B cell (primary cell): Measurements from ENCODE around the gene NHSL2.

Source experiments
- EZH2 ChIP-seq: IDR thresholded peaks from 2 replicates; pipeline ENCODE4 v1.6.1; 2012; ENCODE audit warnings: borderline replicate concordance, low read depth, mild to moderate bottlenecking, moderate library complexity, low read length; ENCODE audit not compliant: insufficient read depth, poor library complexity, severe bottlenecking
- TF ChIP-seq, protein P1 (sequence below): fragments of 200-600 bp; IDR thresholded peaks from one replicate; pipeline ENCODE4 v1.8.0; 2022; ENCODE audit warnings: antibody characterized with exemption, mild to moderate bottlenecking

DNA sequence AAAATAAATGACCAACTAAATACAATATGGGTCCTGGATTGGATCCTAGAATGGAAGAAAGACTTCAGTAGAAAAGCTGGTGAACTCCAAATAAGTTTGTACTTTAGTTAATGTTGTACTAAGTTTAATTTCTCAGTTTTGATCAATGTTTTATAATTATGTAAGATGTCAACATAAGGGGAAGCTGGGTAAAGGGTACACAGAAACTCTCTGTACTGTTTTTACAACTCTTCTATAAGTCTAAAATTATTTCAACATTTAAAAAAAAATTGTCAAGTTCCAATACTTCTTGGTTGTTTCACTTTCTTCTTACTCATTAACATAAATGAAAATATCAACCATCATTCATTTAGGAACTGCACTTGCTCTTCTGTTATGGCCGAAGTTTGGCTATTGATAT is 88.9 kb downstream of the NHSL2 start:
- TF ChIP-seq, protein P1, sequence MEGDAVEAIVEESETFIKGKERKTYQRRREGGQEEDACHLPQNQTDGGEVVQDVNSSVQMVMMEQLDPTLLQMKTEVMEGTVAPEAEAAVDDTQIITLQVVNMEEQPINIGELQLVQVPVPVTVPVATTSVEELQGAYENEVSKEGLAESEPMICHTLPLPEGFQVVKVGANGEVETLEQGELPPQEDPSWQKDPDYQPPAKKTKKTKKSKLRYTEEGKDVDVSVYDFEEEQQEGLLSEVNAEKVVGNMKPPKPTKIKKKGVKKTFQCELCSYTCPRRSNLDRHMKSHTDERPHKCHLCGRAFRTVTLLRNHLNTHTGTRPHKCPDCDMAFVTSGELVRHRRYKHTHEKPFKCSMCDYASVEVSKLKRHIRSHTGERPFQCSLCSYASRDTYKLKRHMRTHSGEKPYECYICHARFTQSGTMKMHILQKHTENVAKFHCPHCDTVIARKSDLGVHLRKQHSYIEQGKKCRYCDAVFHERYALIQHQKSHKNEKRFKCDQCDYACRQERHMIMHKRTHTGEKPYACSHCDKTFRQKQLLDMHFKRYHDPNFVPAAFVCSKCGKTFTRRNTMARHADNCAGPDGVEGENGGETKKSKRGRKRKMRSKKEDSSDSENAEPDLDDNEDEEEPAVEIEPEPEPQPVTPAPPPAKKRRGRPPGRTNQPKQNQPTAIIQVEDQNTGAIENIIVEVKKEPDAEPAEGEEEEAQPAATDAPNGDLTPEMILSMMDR, result peak; percentile 33
- no peak for TF ChIP-seq EZH2
